K562 (cell line): ENCODE data around the gene RNF112. TPM values are rescaled to one million over a fixed set of nuclear protein-coding genes. Genes with fewer than 3 reads are reported as not detected.

Experiments
- CBX5 ChIP-seq: IDR thresholded peaks from 2 replicates; pipeline ENCODE4 v1.6.1; 2014; ENCODE audit warnings: low read depth, borderline replicate concordance
- CEBPZ ChIP-seq: fragments of 150-350 bp; IDR thresholded peaks from 2 replicates; pipeline ENCODE4 v1.6.1; 2014; ENCODE audit warnings: low read depth, mild to moderate bottlenecking, low read length, borderline replicate concordance
- ELF4 ChIP-seq: fragments of 450-650 bp; formaldehyde crosslinking; IDR thresholded peaks from 2 replicates; pipeline ENCODE4 v1.4.0; 2022; ENCODE audit warnings: missing genetic modification characterization
- KLF1 ChIP-seq: fragments of 450-650 bp; IDR thresholded peaks from 2 replicates; pipeline ENCODE4 v1.6.1; 2016; ENCODE audit warnings: missing genetic modification characterization, missing compliant biosample characterization
- NFATC3 ChIP-seq: fragments of 450-650 bp; IDR thresholded peaks from 2 replicates; pipeline ENCODE4 v1.6.1; 2017; ENCODE audit warnings: mild to moderate bottlenecking
- PCBP1 ChIP-seq: fragments of 200-400 bp; formaldehyde crosslinking; IDR thresholded peaks from 2 replicates; pipeline ENCODE4 v1.6.1; 2018; ENCODE audit warnings: mild to moderate bottlenecking, low read depth, low read length; ENCODE audit not compliant: poor library complexity, severe bottlenecking
- POLR3G ChIP-seq: IDR thresholded peaks from 2 replicates; pipeline ENCODE4 v1.6.1; 2011; ENCODE audit not compliant: insufficient read length, insufficient replicate concordance; ENCODE audit errors: extremely low read depth
- TEAD4 ChIP-seq, 2 experiments: sonication (generic) in 1 of 2; formaldehyde crosslinking in 1 of 2; IDR thresholded peaks; 2 replicates each; pipeline versions ENCODE4 v1.6.1 to v1.8.0; 2012 to 2022; ENCODE audit warnings: borderline replicate concordance in 1 of 2, inconsistent platforms in 1 of 2, low read length in 1 of 2, mild to moderate bottlenecking in 1 of 2, missing genetic modification reagents in 1 of 2
- ZNF707 ChIP-seq: fragments of 250-450 bp; sonication (Bioruptor Pico); conservative IDR thresholded peaks from 2 replicates; pipeline ENCODE4 v1.8.0; 2022; ENCODE audit warnings: inconsistent platforms, mild to moderate bottlenecking, moderate library complexity
- polyA plus RNA-seq, 8 experiments: library from polyadenylated mRNA; depleted of rRNA in 4 of 8; stranded (reverse) in 5 of 8; unstranded in 3 of 8; fragments of >200 nt; fragmentation: Nextera tagmentation in 2 of 8; fragmentation: Illumina TruSeq in 1 of 8; extraction: Ambion mirVana in 2 of 8; extraction: Trizol in 1 of 8; gene quantifications; 2 replicates each; pipeline versions ENCODE4 v1.2.1 to v1.2.3, GENCODE V29; 2011 to 2014; ENCODE audit warnings: inconsistent platforms in 1 of 8, missing spikeins in 1 of 8
- total RNA-seq, 7 experiments: library from RNA; depleted of rRNA in 6 of 7; stranded (reverse); fragments of >200 nt in 6 of 7; fragmentation: Illumina TruSeq in 2 of 7; extraction: Trizol in 2 of 7; gene quantifications; 2 replicates each; pipeline versions ENCODE4 v1.2.1 to v1.2.3, GENCODE V29; 2011 to 2021; ENCODE audit warnings: low replicate concordance in 1 of 7
- TF ChIP-seq, protein P1 (sequence below): sonication (generic); formaldehyde crosslinking; IDR thresholded peaks from 2 replicates; pipeline ENCODE4 v1.8.0; 2022; ENCODE audit warnings: mild to moderate bottlenecking, missing genetic modification reagents
- TF ChIP-seq, protein P2 (sequence below): sonication (generic); formaldehyde crosslinking; IDR thresholded peaks from 2 replicates; pipeline ENCODE4 v1.8.0; 2022; ENCODE audit warnings: mild to moderate bottlenecking, low read depth, missing genetic modification reagents
- TF ChIP-seq, protein P3 (sequence below): fragments of 450-650 bp; IDR thresholded peaks from 2 replicates; pipeline ENCODE4 v1.7.1; 2018; ENCODE audit warnings: mild to moderate bottlenecking, low read depth; ENCODE audit not compliant: partially characterized antibody
- TF ChIP-seq, protein P4 (sequence below): fragments of 250-450 bp; sonication (Bioruptor Pico); IDR thresholded peaks from 2 replicates; pipeline ENCODE4 v1.5.0; 2021

Gene RNF112
- total and polyA plus RNA-seq, 9 of the 15 experiments (the other 6 are each of a cell fraction or from before 2014, with no cell fraction given) = 0.05 TPM; not detected in 8

- no peak for TF ChIP-seq ZNF707 (CRISPR knock-in tag)
- TF ChIP-seq KLF1 (tag) = no peak
- TF ChIP-seq, protein P1, sequence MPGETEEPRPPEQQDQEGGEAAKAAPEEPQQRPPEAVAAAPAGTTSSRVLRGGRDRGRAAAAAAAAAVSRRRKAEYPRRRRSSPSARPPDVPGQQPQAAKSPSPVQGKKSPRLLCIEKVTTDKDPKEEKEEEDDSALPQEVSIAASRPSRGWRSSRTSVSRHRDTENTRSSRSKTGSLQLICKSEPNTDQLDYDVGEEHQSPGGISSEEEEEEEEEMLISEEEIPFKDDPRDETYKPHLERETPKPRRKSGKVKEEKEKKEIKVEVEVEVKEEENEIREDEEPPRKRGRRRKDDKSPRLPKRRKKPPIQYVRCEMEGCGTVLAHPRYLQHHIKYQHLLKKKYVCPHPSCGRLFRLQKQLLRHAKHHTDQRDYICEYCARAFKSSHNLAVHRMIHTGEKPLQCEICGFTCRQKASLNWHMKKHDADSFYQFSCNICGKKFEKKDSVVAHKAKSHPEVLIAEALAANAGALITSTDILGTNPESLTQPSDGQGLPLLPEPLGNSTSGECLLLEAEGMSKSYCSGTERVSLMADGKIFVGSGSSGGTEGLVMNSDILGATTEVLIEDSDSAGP = no peak
- TF ChIP-seq CEBPZ = no peak
- TF ChIP-seq, protein P2, sequence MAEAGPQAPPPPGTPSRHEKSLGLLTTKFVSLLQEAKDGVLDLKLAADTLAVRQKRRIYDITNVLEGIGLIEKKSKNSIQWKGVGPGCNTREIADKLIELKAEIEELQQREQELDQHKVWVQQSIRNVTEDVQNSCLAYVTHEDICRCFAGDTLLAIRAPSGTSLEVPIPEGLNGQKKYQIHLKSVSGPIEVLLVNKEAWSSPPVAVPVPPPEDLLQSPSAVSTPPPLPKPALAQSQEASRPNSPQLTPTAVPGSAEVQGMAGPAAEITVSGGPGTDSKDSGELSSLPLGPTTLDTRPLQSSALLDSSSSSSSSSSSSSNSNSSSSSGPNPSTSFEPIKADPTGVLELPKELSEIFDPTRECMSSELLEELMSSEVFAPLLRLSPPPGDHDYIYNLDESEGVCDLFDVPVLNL = no peak
- no peak for TF ChIP-seq CBX5
- no peak for TF ChIP-seq NFATC3
- no peak for TF ChIP-seq POLR3G
- TF ChIP-seq ELF4 = no peak
- TF ChIP-seq PCBP1 = no peak
- TF ChIP-seq, protein P3, sequence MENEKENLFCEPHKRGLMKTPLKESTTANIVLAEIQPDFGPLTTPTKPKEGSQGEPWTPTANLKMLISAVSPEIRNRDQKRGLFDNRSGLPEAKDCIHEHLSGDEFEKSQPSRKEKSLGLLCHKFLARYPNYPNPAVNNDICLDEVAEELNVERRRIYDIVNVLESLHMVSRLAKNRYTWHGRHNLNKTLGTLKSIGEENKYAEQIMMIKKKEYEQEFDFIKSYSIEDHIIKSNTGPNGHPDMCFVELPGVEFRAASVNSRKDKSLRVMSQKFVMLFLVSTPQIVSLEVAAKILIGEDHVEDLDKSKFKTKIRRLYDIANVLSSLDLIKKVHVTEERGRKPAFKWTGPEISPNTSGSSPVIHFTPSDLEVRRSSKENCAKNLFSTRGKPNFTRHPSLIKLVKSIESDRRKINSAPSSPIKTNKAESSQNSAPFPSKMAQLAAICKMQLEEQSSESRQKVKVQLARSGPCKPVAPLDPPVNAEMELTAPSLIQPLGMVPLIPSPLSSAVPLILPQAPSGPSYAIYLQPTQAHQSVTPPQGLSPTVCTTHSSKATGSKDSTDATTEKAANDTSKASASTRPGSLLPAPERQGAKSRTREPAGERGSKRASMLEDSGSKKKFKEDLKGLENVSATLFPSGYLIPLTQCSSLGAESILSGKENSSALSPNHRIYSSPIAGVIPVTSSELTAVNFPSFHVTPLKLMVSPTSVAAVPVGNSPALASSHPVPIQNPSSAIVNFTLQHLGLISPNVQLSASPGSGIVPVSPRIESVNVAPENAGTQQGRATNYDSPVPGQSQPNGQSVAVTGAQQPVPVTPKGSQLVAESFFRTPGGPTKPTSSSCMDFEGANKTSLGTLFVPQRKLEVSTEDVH = no peak
- TF ChIP-seq, protein P4, sequence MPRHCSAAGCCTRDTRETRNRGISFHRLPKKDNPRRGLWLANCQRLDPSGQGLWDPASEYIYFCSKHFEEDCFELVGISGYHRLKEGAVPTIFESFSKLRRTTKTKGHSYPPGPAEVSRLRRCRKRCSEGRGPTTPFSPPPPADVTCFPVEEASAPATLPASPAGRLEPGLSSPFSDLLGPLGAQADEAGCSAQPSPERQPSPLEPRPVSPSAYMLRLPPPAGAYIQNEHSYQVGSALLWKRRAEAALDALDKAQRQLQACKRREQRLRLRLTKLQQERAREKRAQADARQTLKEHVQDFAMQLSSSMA = no peak
- TF ChIP-seq TEAD4 (IDR thresholded peaks at IDR 0.05; ENCODE audit: low read length) = no peak
- TF ChIP-seq TEAD4 (CRISPR knock-in tag; IDR thresholded peaks at IDR 0.05; ENCODE audit: borderline replicate concordance) = no peak
Observed at GRCh38 chr17:19362277-19363113, 48.5 kb upstream of the RNF112 start, which contains the start of gene B9D1 (continued).
